Measurements from ENCODE around the gene CFAP210.

DNA sequence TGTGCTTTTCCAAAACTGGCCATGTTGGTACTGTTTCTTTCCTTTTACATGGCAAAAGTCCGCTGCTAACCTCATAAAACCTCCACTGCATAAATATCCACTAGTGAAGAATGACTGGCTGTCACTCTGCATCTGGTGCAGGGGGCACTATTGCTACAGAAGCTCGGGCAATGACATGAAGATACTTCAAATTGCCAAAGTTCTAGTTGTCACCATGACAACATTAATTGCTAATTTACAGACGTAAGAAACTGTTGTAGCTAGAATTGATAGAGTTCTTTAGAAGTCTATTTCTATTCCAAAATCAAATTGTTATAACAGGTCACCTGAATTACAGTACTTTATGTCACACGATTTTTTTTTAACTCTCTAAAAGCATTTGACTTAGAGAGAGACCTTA, 845 bp downstream of the CFAP210 start:
- TF ChIP-seq, protein P1, sequence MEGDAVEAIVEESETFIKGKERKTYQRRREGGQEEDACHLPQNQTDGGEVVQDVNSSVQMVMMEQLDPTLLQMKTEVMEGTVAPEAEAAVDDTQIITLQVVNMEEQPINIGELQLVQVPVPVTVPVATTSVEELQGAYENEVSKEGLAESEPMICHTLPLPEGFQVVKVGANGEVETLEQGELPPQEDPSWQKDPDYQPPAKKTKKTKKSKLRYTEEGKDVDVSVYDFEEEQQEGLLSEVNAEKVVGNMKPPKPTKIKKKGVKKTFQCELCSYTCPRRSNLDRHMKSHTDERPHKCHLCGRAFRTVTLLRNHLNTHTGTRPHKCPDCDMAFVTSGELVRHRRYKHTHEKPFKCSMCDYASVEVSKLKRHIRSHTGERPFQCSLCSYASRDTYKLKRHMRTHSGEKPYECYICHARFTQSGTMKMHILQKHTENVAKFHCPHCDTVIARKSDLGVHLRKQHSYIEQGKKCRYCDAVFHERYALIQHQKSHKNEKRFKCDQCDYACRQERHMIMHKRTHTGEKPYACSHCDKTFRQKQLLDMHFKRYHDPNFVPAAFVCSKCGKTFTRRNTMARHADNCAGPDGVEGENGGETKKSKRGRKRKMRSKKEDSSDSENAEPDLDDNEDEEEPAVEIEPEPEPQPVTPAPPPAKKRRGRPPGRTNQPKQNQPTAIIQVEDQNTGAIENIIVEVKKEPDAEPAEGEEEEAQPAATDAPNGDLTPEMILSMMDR (IDR thresholded peaks at IDR 0.05) = no peak
- TF ChIP-seq POLR2A (IDR thresholded peaks at IDR 0.05) (no peak), POLR2AphosphoS5 (IDR thresholded peaks at IDR 0.05) (no peak)

All from breast epithelium (tissue), 3 donors.